HG03565 (cell line): ENCODE data around the gene PIK3CG.
A peak's percentile ranks its signal among the peaks of the same experiment; 100 is the strongest.
"Not testable (repeated sequence)": the region's sequence is repeated elsewhere in the genome, so short reads cannot be mapped to it uniquely, and the experiment has no call there.

Experiments used
- ATAC-seq: cut with Tn5 transposase; IDR thresholded peaks from one replicate; pipeline ENCODE4 v1.9.1; 2021; ENCODE audit warnings: mild to moderate bottlenecking, moderate library complexity; ENCODE audit not compliant: unreplicated experiment

Gene PIK3CG

GRCh38 chr7:106885652-106886051 is 20.6 kb downstream of the PIK3CG start:
- no peak for ATAC-seq

- no peak for ATAC-seq
Measured at GRCh38 chr7:106887421-106887820, 22.3 kb downstream of the PIK3CG start.

- ATAC-seq = no peak
Measured at GRCh38 chr7:106888204-106888603, 23.1 kb downstream of the PIK3CG start.

- no peak for ATAC-seq
Measured at GRCh38 chr7:106890952-106891351, 25.9 kb downstream of the PIK3CG start.

- no peak for ATAC-seq
Measured at GRCh38 chr7:106891548-106892410, 26.7 kb downstream of the PIK3CG start.

- no peak for ATAC-seq
Measured at GRCh38 chr7:106893591-106893990, 28.5 kb downstream of the PIK3CG start.

GRCh38 chr7:106895246-106895864 is 30.3 kb downstream of the PIK3CG start:
- ATAC-seq = peak; percentile 85

- no peak for ATAC-seq
Measured at GRCh38 chr7:106896231-106896630, 31.1 kb downstream of the PIK3CG start.

GRCh38 chr7:106897553-106897952 is 32.5 kb downstream of the PIK3CG start:
- not testable (repeated sequence) for ATAC-seq

- not testable (repeated sequence) for ATAC-seq
Measured at GRCh38 chr7:106898967-106899366, 33.9 kb downstream of the PIK3CG start.

- ATAC-seq = no peak
Measured at GRCh38 chr7:106901828-106902441, 36.9 kb downstream of the PIK3CG start.

GRCh38 chr7:106905734-106906133 is 40.7 kb downstream of the PIK3CG start:
- ATAC-seq = no peak

GRCh38 chr7:106911959-106912358 is 46.9 kb downstream of the PIK3CG start:
- ATAC-seq = no peak

- no peak for ATAC-seq
Measured at GRCh38 chr7:106914018-106914607, 49.0 kb downstream of the PIK3CG start.

- ATAC-seq = no peak
Measured at GRCh38 chr7:106915407-106915806, 50.3 kb downstream of the PIK3CG start.

- ATAC-seq = peak; percentile 97
Measured at GRCh38 chr7:106915873-106916272, 50.8 kb downstream of the PIK3CG start.

- no peak for ATAC-seq
Measured at GRCh38 chr7:106916679-106917078, 51.6 kb downstream of the PIK3CG start.

GRCh38 chr7:106918991-106919390 is 53.9 kb downstream of the PIK3CG start:
- ATAC-seq = no peak

- ATAC-seq = not testable (repeated sequence)
Measured at GRCh38 chr7:106924468-106924867, 59.4 kb downstream of the PIK3CG start.

- no peak for ATAC-seq
Measured at GRCh38 chr7:106926892-106927291, 61.8 kb downstream of the PIK3CG start.

- no peak for ATAC-seq
Measured at GRCh38 chr7:106927536-106927935, 62.5 kb downstream of the PIK3CG start.
